GM19035 (cell line): ENCODE measurements around the gene KRTAP5-6.

Source experiments
- ATAC-seq: cut with Tn5 transposase; IDR thresholded peaks from one replicate; pipeline ENCODE4 v1.9.1; 2021; ENCODE audit not compliant: unreplicated experiment

Gene KRTAP5-6

DNA sequence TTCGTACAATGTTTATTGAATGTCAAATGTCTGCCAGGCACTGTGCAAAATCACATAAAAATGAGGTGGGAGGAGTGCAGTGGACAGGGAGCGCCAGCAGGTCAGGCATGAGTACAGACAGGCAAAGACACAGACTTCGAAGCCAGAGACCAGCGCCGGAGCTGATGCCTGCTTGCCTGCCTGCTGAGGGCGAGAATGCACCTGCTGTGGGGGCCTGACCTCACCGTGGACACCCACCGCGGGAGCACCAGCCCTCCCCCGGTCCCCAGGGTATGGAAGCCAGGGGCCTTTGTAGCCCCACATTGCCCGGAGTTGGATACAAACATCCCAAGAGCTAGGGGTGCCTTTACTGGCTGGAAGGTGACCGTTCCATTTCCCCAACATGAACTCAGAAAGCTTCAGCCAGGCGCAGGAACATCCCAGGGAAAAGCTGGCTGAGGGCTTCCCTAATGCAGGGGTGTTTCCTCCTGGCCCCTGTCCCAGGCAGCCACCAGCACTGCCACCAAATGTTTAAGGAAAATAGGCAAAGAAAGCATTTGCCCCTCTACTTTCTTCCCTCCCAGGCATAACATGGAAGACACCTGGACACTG is 35.5 kb downstream of the KRTAP5-6 start:
- ATAC-seq, result no peak

DNA sequence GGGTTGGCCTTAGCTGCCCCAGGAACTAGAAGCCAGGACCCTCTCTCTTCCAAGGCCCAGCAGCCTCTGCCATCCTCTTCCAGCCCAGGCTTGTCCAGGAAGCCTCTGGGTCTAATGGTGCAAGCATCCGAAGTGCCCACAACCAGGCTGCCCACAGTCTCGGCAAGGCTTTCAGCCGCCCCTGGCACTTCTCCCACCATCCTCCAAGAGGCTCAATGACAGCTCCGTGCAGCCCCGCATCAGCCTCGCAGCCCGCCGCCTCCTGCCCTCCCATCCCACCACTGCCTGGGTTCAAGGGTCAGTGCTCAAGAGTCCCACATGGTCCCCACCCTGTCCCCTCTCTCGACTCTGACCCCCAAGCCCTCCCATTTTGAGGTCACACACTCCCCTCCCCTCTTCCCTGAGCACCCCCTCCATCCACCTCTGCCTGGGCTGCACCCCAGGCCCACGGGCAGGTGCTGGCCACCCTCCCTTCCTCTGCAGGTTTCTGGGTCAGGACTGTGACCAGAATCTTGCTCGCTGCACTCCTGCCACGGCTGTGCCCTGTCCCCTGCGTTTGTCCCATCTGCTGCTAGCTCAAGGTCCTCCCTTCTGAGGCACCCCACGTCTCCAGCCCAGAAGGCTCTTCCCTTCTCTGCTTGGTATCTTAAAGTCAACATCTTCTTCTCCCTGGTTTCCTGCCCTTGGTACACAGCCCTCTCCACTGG is 36.2 kb downstream of the KRTAP5-6 start:
- ATAC-seq, result no peak

DNA sequence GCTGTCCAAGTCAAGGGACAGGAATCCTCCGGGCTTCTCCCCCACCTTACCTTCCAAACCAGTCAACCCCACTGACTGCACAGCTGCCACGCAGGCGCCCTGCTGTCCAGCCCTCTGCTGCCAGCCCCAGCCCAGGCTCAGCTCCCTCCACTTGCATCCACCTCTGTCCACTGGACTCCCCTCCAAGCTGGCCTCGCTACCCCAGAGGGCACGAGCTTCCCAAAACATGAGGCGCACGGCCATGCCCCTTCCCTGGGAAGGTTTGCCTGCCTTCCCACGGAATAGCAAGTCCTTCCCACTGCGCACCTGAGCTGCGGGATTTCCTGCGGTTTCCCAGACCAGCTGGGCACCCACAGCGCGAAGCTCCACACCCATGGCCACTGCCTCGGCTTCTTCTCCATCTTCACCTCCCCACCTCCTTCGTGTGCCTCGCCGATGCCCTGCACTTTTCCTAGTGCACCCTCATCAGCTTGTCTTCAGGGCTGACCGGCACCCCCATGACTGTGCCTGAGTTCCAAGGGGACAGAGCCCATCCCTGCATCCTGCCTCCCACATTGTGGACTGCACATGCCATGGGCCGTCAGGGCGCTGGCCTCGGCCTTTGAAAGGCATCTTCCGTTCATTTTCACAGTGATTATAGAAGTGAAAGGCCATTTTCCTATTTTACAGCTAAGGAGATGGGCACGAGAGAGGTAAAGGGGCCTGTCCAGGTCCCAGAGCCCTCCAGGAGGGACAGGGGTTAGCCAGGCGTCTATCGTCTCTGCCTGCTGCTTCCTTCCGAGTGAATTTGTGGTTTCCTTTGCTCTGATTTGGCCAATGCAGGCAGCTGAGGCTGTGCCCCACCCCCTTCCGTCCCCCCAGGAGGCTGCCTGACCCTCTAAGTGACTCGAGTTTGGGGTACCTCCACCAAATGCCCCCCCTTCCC is 37.0 kb downstream of the KRTAP5-6 start:
- no peak for ATAC-seq

DNA sequence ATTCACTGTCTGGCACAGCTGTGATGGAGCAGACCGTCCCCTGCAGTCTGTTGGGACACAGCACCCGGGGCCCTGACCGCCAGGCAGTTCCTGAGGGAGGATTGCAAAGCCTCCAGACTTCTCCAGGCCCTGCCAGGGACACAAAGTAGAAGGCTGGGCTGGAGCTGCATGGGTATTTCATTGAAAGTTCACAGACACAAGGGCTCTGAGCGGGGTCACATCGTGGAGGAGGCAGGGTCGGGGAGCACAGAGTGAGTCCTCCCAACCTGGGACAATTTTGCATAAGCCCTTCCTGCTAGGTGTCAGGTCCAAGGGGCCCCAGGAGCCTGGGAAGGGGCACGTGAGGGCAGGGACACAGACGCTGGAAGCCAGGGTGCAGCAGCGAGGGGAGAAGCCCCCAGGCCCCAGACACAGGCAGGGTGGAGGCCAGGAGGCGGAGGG is 37.7 kb downstream of the KRTAP5-6 start:
- no peak for ATAC-seq

DNA sequence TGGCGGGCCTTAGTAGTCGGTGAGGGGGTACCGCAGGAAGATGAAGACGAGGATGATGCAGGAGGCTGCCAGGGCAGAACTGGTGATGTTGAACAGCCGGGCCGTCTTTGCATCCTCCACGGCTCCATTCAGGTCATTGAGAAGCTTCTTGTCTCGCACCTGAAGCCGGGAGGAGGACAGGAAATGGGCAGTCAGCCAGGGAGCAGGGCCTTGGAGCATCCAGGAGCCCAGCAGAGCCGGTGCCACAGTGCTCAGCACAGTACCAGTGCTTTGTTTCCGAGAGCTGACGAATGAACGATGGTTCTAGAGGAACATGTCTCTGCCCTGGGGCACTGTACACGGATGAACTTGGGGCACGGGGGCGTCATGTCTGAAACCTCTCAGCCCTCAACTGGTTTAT is 38.3 kb downstream of the KRTAP5-6 start:
- no peak for ATAC-seq

DNA sequence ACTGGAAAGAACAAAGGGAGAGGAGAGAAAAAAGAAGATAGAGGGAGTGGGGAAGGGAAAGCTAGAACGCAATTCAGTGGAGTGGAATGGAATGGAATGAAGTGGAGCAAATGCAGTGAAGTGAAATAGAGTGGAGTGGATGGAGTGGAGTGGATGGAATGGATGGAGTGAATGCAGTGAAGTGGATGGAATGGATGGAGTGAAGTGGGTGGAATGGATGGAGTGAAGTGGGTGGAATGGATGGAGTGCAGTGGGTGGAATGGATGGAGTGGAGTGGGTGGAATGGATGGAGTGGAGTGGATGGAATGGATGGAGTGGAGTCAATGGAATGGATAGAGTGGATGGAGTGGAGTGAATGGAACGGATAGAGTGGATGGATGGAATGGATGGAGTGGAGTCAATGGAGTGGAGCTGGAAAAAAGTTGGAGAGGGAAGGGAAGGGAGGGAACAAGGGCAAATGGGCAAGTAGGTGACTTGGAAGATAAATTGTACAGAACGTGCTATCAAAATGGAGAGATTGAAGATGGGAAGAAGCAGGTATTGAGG is 39.5 kb downstream of the KRTAP5-6 start:
- ATAC-seq, result no peak

DNA sequence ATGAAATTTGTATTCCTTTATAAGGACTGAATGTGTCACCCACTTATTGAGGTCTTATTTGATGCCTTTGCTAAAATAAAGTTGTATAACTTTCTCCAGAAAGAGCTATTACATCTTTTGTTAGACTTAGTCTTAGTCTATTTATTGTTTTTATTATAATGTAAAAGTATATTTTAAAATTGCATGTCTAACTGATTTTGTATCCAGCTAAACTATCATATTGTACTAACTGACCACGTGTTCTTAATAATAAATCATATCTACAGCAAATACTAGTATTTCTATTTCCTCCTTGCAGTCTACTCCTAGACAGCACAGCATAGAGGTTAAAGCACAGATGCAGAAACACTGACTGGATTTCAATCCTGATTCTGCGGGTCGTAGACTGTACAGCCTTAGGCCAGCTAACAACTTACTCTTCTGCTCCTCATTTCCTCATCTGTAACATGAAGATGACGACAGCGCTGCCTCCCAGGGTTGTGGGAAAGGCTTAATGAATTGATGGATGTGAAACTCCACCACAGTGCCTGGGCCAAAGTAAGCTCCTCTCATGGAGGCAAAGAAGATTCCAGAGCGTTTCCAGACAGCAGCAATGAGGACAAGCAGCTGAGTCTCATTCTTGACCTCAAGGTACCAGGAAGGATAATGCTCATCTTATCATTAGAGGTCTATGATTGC is 40.2 kb downstream of the KRTAP5-6 start:
- ATAC-seq, result no peak

DNA sequence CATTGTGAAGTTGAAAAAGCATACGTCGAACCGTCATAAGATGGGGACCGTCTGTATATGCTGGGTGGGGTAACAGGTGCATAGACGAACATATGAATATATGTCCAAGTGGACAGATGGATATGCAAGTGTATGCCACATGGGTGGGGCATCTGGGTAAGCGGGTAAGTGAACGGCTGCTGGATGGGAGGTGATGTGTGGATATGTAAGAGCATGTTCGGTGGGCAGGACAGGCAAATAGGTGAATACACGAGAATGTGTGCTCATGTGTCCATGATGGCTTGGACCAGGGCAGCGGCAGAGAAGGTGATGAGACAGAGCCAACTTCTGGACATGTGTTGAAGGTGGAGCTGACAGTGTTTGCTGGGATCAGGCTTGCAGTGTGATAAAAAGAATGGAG is 41.4 kb downstream of the KRTAP5-6 start:
- ATAC-seq, result no peak

DNA sequence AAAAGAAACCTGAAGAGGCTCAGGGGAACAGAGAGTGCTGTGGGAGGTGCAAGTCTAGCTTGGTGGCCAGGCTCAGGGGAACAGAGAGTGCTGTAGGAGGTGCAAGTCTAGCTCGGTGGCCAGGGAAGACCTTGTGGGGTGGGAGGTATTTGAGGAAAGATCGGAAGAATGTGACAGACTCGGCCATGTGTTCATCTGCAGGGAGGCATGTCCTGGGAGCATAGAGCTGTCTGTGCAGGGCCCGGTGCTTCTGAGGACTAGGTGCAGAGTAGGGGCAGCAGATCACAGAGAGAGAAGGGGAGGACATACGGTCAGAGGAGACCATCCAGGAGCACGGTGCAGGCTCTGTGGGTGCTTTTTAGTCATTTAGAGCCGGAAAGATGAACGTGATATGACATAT is 42.6 kb downstream of the KRTAP5-6 start:
- no peak for ATAC-seq

DNA sequence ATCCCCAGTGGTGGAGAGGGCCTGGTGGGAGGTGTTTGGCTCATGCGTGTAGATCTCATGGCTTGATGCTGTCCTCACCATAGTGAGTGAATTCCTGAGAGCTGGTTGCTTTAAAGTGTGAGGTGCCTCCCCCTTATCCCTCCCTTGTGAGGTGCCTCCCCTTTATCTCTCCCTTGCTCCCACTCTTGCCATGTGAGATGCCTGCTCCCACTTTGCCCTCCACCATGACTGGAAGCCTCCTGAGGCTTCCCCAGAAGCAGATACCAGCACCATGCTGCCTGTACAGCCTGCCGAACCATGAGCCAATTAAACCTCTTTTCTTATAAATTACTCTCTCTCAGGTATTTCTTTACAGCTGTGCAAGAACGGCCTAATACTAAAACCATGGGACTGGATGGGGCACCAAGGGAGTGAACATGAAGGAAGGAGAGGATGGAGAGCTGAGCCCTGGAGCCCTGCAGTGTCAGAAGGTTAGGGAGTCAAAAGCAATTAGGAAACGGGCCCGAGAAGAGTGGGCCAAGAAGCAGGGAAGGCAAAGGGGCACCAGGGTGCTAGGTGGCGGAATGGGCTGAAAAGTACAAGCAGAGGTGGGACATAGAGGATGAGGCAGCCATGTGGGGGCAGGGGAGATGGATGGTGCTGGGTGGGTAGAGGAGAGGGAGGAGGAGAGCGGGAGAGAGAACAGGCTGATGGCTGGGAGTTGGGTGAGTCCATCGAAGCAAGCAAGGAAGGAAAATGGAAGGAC is 44.0 kb downstream of the KRTAP5-6 start:
- no peak for ATAC-seq

DNA sequence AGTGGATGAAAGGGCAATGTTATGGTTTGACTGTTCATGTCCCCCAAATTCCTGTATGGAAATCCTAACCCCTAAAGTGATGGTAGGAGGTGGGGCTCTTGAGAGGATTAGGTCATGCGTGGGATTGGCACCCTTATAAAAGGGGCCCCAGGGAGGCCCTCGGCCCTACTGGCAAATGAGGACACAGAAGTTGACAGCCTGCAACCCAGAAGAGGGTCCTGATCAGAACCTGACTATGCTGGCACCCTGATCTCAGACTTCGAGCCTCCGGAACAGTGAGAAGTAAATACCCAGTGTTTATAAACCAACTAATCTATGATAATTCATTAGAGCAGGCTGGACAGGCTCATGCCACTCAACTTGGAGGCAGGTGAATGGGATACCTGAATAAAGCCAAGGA is 44.7 kb downstream of the KRTAP5-6 start:
- no peak for ATAC-seq

DNA sequence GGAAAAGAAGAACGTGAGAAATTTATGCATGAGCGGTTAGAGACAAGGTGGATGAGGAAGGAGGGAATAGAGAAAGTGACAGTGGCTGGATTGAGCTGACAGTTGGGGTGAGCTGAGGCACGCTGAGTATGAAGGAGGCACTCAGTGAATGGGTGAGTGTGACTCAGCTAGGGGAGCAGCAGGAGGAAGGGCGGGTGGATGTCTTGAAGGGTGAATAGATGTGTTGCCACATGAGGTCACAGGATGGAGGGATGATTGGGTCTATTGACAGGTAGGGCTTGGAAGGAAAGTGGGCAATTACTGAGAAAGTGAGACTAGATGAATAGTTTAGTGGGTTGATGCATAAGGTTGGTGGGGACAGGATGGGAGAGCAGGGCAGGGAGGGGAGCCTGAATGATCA is 45.4 kb downstream of the KRTAP5-6 start:
- ATAC-seq, result no peak

DNA sequence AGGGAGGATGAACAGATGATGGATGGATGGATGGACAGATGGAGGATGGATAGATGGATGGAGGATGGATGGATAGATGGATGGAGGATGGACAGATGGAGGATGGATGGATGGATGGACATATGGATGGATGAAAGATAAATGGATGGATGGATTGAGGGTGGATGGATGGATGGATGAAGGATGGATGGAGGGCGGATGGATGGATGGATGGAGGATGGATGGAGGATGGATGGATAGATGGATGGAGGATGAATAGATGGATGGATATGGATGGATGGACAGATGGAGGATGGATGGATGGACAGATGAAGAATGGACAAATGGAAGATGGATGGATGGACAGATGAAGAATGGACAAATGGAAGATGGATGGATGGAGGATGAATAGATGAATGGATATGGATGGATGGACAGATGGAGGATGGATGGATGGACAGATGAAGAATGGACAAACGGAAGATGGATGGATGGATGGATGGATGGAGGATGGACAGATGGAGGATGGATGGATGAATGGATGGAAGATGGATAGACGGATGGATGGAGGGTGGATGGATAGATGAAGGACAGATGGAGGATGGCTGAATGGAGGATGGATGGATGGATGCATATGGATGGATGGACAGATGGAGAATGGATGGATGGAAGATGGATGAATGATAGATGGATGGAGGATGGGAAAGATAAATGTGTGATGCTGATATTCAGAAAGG is 46.0 kb downstream of the KRTAP5-6 start:
- ATAC-seq, result no peak

DNA sequence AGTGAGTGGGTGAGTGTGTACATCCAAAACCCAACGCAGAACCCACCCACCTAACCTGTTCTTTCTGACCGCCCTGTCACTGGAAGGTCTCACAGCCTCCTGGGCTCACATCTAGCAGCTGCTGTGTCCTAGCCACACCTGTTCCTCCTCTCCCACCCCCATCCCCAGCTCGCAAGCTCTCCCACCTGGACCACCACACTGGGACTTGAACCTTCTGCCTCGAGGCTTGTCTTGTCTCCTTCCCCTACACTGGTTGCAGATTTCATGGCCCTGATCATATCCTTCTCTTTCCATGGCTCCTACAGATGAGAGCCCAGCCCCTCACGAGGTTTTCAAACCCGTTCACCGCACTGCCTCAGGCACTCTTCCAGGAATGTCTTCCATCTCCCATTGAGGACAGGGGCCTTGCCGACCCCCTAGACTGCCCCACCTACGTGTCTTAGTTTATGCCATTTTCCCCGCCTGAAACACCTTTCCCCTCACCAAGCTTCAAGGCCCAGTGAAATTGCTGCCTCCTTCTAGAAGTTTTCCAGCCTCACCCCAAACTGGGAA is 46.7 kb downstream of the KRTAP5-6 start:
- no peak for ATAC-seq

DNA sequence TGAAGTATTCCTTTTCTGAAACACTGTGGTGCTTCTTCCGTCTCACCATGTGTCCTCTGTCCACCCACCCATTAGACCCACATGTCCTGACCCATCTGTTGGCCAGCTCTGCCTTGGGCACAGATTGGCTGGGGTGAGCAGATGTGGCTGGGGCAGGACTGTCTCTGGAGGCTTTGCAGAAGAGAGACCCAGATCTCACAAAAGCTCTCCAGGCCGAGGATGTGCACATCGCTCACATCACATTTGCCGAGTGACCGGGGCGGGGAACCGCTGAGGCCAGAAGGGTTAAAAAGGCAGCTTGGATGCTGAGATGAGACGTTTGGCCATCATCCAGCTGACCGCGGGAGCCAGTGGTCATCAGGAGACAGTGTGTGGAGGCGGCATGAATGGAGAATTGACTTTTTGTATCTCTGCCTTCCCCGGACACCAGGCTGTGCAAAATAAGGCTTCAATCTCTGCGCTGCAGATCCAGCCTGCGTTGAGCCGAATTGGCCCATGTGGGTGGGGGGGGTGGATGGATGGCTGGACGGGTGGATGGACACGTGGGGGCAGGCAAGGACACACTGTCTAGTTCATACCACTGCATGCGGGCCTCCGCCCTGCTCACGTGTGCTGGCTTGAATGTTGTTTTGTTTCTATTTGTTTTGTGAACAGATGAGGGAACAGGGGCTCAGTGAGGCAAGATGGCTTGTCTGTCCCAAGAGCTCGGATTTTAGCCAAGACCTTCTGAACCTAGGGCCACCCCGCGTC is 47.3 kb downstream of the KRTAP5-6 start:
- no peak for ATAC-seq

DNA sequence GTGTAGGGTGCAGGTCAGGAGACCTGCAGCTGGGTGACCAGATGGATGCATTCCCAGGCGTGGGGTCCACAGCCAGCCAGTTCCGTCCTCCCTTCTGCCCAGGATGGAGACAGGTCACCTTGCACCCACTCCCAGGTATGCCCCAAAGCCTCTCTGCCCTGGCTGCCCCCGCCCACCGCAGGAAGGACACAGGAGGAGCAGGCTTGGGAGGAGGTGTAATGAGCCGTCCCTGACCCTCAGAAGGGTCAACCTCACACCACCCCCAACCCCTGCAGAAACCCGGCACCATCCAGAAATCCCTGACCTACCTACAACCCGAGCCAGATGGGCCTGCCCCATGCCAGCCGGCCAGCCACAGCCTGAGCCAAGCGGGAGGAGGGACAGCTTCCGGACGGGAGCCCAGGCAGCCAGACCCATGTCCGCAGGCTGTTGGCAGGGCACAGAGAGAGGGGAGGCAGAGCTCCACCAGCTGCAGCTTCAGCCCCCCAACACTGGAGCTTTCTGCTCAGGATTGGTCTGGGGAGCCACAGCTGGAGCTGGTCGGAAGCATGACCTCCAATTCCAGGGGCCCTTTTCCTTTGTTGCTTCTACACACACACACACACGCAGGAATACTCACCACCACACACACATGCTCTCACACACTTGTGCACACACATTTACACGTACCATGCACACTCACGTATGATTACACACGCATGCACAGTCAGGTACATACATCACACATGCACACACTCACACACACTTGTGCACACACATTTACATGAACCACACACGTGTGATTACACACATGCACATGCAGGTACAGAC is 48.1 kb downstream of the KRTAP5-6 start:
- no peak for ATAC-seq

DNA sequence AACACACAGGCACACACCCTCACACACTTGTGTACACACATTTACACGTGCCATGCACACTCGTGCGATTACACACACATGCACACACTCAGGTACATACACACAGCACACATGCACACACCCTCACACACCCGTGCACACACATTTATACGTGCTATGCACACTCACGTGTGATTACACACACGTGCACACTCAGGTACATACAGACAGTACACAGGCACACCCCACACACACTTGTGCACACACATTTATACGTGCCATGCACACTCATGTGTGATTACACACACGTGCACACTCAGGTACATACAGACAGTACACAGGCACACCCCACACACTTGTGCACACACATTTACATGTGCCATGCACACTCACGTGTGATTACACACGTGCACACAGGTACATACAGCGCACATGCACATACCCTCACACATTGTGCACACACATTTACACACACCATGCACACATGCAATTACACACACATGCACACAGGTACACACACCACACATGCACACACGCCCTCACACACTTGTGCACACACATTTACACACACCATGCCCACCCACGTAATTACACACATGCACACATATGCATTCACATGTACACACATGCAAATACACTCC is 48.8 kb downstream of the KRTAP5-6 start:
- ATAC-seq, result no peak
